HG02678 (cell line): Measurements from ENCODE around the gene RAPGEF4.

Experiments
- ATAC-seq: cut with Tn5 transposase; IDR thresholded peaks from one replicate; pipeline ENCODE4 v1.9.1; 2021; ENCODE audit warnings: mild to moderate bottlenecking, moderate library complexity; ENCODE audit not compliant: unreplicated experiment

Gene RAPGEF4

GRCh38 chr2:172962082-172962481 is 226.4 kb downstream of the RAPGEF4 start:
- ATAC-seq, result no peak

DNA sequence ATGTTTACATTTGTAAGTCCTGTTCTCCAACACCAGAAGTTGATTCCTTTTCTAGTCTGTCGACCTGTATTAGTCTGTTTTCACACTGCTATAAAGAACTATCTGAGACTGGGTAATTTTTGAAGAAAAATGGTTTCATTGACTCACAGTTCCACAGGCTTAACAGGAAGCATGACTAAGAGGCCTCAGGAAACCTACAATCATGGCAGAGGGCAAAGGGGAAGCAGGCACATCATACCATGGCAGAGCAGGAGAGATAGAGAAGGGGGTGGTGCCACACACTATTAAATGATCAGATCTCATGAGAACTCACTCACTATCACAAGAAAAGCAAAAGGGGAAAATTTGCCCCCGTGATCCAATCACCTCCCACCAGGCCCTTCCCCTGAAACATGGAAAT is 227.2 kb downstream of the RAPGEF4 start:
- ATAC-seq, result no peak

GRCh38 chr2:172964511-172965139 is 229.0 kb downstream of the RAPGEF4 start:
- no peak for ATAC-seq

GRCh38 chr2:172965433-172966212 is 230.0 kb downstream of the RAPGEF4 start:
- ATAC-seq, result no peak

- no peak for ATAC-seq
These were observed 231.7 kb downstream of the RAPGEF4 start for GRCh38 chr2:172967036-172967982.

GRCh38 chr2:172968061-172968469 is 232.4 kb downstream of the RAPGEF4 start:
- ATAC-seq, result no peak

- no peak for ATAC-seq
These were observed 233.5 kb downstream of the RAPGEF4 start for GRCh38 chr2:172969166-172969565.

DNA sequence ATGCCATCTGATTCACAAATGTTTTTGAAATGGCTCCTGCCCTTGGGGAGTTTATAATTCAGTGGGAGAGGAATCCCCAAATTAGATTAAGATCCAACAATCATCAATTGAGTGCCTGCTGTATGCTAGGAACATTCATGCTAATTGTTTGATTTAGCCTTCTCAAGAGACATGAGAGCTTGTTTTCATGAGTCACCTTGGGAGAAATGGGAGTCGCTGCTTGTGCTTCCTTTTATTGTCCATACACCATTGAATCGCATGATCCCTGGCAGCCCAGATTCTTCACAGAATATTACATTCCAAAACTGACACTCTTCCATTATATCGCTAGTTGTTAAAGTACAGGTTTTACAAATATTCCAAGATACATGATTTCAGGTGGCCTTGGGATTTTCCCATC is 234.0 kb downstream of the RAPGEF4 start:
- ATAC-seq, result no peak

DNA sequence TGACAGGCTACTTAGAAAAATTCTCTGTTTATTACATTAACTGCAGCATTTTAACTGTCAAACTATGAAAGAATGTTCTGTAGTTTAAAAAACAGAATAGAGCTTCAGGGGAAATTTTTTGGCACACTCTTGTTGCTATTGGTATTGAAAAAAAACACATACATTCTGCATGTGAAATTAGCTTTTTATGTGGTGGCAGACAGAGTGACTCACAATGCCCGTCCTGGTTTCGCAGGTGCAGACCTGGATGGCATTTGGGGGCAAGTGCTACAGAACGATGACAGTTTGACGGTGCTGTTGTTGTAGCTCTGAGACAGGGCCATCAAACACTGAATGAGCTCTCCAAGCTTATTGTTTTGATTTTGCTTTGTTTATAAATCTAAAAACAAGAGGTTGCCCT is 235.0 kb downstream of the RAPGEF4 start:
- no peak for ATAC-seq

GRCh38 chr2:172972005-172972619 is 236.5 kb downstream of the RAPGEF4 start:
- peak; percentile 71 for ATAC-seq

- no peak for ATAC-seq
These were observed 239.1 kb downstream of the RAPGEF4 start for GRCh38 chr2:172974762-172975161.

DNA sequence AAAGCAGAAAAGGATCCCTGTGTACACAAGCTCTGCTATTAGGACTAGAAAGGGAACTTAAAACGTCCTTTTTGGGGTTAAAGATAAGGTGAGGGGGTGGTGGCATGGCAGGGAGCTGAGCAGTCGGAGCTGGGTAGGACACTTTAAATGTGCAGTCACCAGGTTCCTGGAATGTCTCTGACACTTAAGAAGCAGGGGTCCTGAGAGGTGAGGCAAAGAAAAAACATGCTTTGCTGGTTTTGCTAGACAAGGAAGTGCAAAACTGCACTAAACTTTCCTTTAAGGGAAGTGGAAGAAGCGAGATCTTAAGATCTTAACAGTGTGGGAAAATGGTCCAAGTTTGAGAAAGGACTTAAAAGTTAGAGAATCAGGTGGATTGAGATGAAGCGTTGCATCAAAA is 240.5 kb downstream of the RAPGEF4 start:
- no peak for ATAC-seq

- no peak for ATAC-seq
These were observed 241.2 kb downstream of the RAPGEF4 start for GRCh38 chr2:172976816-172977215.

DNA sequence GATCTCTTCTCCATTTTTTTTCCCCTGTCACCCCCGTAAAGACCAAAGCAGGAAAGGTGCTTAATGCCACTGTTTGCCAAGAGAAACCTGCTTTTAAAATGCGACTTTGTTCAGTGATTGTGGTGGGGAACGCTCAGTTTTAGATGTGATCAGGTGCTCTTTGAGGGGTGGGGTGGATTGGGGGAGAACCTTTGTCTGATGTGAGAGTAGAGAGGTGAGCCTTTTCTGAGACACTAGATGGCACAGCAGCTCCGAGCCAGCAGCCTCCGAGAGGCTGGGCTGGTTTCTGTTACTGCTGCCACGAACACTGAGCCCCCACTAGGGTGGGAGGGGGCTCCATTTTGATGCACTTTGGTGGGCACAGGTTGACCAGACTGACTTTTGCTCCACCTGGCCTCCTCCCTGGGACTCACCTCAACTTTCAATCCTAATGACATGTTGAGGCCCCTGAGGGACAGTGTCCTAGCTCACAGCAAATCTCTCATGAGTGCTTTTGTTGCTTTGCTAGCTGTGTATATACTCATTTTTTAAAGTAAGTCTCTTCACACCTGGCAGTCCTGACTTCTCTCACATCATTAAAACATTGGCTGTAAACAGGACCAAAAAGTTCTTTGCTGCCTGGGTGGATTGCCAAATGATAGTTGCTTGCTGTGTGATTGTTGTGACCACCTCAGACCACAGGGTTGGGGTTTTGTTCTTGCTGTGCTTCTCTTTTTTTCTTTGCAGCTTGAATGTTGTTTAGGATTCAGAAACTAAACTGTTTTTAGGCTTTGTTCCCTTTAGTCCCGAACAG is 241.8 kb downstream of the RAPGEF4 start:
- no peak for ATAC-seq

DNA sequence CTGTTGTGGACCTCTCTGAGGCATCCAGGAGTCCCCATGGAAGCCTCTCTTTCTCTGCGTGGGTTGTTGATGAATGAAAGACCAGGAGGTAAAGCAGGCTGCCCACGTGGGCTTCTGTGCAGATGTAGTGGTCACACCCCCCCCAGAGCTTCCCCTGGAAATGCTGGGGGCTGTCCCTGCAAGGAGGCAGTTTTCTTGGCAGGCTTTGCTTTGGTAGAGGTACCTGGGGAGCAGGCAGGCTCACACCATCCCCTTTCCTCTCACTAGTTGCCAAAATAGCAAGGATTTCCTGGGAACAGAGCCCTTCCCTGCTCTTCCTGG is 242.4 kb downstream of the RAPGEF4 start:
- ATAC-seq, result no peak

- no peak for ATAC-seq
These were observed 249.7 kb downstream of the RAPGEF4 start for GRCh38 chr2:172985139-172985892.

GRCh38 chr2:172986040-172986439 is 250.4 kb downstream of the RAPGEF4 start:
- ATAC-seq, result no peak

DNA sequence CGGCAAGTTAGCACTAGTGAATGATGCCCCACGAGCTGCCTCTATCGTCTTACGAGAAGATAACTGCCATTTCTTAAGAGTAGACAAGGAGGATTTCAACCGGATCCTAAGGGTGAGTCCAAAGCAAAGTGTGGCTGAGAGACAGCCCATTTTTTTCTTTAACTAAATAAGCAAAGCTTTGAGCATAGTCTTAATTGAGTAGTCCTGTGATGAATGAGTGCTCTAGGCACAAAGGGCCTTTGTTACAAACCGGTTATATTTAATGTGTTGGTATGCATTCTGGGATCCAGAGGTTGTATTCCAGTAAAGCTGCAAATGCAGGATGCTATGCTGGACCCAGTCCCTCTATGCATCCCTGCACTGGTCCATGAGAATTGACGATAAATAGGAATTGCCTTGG is 253.1 kb downstream of the RAPGEF4 start:
- no peak for ATAC-seq

- no peak for ATAC-seq
These were observed 255.4 kb downstream of the RAPGEF4 start for GRCh38 chr2:172991031-172991430.

GRCh38 chr2:172993139-172993538 is 257.5 kb downstream of the RAPGEF4 start:
- ATAC-seq, result no peak
